Duodenal mucosa (tissue), 2 donors: ENCODE measurements around the gene ZDHHC5.
"Not testable (repeated sequence)": the region's sequence is repeated elsewhere in the genome, so short reads cannot be mapped to it uniquely, and the experiment has no call there.

Experiments used
- H3K27ac ChIP-seq: one replicate; pipeline ENCODE4 v1.7.0; 2013; ENCODE audit warnings: low read depth, low read length
- H3K27me3 ChIP-seq, 2 donors: one replicate each; pipeline ENCODE4 v1.7.0; 2013; ENCODE audit warnings: low read length in 2 of 2, control low read depth in 1 of 2; ENCODE audit not compliant: insufficient read depth in 2 of 2, control insufficient read depth in 1 of 2
- H3K36me3 ChIP-seq, 2 donors: one replicate each; pipeline ENCODE4 v1.7.0; 2013; ENCODE audit warnings: low read length in 2 of 2, control low read depth in 1 of 2; ENCODE audit not compliant: insufficient read depth in 2 of 2, control insufficient read depth in 1 of 2
- H3K4me1 ChIP-seq, 2 donors: one replicate each; pipeline ENCODE4 v1.7.0; 2013; ENCODE audit warnings: low read length in 2 of 2, control low read depth in 1 of 2; ENCODE audit not compliant: insufficient read depth in 2 of 2, control insufficient read depth in 1 of 2
- H3K4me3 ChIP-seq, 2 donors: one replicate each; pipeline ENCODE4 v1.7.0; 2013; ENCODE audit warnings: low read length in 2 of 2, low read depth in 1 of 2
- H3K9ac ChIP-seq, 2 donors: one replicate each; pipeline ENCODE4 v1.7.0; 2013; ENCODE audit warnings: low read length in 2 of 2, low read depth in 1 of 2
- H3K9me3 ChIP-seq, 2 donors: one replicate each; pipeline ENCODE4 v1.7.0; 2013; ENCODE audit warnings: low read length in 2 of 2, control low read depth in 1 of 2; ENCODE audit not compliant: control insufficient read depth in 1 of 2

The ZDHHC5 gene

DNA sequence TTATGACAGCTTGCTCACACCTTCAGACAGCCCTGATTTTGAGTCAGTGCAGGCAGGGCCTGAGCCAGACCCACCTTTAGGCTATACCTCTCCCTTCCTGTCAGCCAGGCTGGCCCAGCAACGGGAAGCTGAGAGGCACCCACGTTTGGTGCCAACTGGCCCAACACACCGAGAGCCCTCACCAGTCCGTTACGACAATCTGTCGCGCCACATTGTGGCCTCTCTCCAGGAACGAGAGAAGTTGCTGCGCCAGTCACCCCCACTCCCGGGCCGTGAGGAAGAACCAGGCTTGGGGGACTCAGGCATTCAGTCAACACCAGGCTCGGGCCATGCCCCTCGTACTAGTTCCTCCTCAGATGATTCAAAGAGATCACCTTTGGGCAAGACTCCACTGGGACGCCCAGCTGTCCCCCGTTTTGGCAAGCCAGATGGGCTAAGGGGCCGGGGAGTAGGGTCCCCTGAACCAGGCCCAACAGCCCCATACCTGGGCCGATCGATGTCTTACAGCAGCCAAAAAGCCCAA is 31.0 kb downstream of the ZDHHC5 start:
- Histone ChIP-seq H3K4me3 (no peak overlapping the region), H3K27me3 (no peaks in the 10 kb centered on the region), H3K4me1 (no peaks in the 10 kb centered on the region), H3K36me3 (peaks cover 54 to 81% of the 10 kb centered on the region in 2 donors), H3K9me3 (no peaks in the 10 kb centered on the region), H3K9ac (no peak overlapping the region), H3K27ac (no peak overlapping the region)

DNA sequence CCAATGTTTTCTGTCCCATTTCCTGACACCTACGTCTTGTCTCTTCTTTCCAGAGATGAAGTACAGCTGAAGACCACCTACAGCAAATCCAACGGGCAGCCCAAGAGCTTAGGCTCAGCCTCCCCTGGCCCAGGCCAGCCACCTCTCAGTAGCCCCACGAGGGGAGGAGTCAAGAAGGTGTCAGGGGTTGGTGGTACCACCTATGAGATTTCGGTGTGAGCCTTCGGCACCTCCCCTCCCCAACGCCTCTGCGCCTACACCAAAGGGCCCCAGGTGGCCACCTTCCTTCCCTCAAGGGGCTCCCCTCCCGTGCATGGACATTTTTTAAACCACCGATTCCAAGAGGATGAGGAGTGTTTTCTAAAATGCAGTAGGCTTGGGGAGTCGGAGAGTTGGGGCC is 31.9 kb downstream of the ZDHHC5 start:
- Histone ChIP-seq H3K27me3 (no peaks in the 10 kb centered on the region), H3K4me1 (no peaks in the 10 kb centered on the region), H3K27ac (no peak overlapping the region), H3K9ac (no peak overlapping the region), H3K36me3 (peaks cover 49 to 81% of the 10 kb centered on the region in 2 donors), H3K9me3 (no peaks in the 10 kb centered on the region), H3K4me3 (no peak overlapping the region)

DNA sequence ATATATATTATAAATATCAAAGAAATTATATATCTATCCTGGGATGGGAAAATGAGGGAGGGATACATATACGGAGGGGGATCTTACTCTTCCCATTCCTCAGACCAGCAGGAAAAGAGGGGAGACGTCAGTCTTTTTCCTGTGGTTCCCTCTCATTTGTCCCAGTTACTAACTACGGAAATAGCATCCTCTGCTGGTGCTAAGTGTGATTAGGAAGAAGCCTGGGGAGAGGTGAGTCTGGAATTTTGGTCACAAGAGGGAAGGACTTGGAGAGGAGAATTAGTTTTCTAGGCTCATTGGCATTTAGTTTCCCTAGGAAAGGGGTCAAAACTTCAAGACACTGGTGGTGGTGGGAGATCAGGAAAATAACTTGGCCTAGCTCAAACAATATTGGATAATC is 32.5 kb downstream of the ZDHHC5 start:
- Histone ChIP-seq H3K4me1 (no peaks in the 10 kb centered on the region), H3K27me3 (no peaks in the 10 kb centered on the region), H3K4me3 (no peak overlapping the region), H3K9me3 (no peaks in the 10 kb centered on the region), H3K9ac (no peak overlapping the region), H3K36me3 (peaks cover 45 to 78% of the 10 kb centered on the region in 2 donors), H3K27ac (no peak overlapping the region)

DNA sequence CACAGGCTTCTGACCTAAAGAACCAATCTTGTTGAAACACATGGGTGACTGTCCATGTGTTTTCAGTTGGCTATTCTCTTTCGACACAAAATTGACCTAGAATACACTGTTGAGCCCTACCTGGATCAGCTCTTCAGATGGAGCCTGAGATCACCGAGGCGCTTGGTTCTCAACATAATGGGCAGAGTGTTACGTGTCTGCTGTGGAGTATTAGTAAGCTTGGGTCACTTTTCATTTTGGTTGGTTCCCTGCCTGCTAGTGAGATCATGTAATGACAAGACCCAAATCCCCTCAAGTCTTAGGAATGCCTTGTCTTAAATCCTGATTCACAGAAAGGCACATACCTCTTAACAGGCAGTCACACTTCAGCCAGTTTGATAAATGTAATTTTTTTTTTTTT is 35.4 kb downstream of the ZDHHC5 start:
- peaks cover 31 to 56% of the 10 kb centered on the region in 2 donors for H3K36me3 ChIP-seq

DNA sequence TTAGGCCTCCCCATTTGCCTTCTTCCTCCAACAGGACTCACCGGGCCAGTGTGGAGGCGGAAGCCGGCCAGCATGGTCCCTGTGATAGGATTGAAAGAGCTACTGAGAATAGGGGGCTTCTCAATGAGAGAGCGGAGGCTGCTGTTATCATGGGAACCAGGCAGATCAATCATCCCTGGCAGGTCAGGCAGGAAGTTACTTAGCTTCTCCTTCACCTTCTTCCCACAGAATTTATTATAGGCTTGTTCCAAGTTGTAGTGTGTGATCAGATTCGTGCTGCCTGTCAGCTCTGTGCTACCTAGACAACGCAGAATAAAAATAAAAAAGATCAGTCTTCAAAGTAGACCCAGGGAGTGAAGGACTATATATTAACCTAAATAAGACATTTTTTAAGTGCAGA is 37.0 kb downstream of the ZDHHC5 start:
- Histone ChIP-seq H3K4me3 (no peak overlapping the region), H3K27me3 (no peaks in the 10 kb centered on the region), H3K4me1 (peaks cover 0 to 1% of the 10 kb centered on the region in 2 donors), H3K36me3 (peaks cover 16 to 40% of the 10 kb centered on the region in 2 donors), H3K9me3 (no peaks in the 10 kb centered on the region), H3K9ac (no peak overlapping the region), H3K27ac (no peak overlapping the region)

More for the DNA sequence above, 35.4 kb downstream of the ZDHHC5 start:
- Histone ChIP-seq H3K4me3 (no peak overlapping the region), H3K4me1 (no peaks in the 10 kb centered on the region), H3K27me3 (no peaks in the 10 kb centered on the region), H3K9ac (no peak overlapping the region), H3K27ac (no peak overlapping the region), H3K9me3 (no peaks in the 10 kb centered on the region)

DNA sequence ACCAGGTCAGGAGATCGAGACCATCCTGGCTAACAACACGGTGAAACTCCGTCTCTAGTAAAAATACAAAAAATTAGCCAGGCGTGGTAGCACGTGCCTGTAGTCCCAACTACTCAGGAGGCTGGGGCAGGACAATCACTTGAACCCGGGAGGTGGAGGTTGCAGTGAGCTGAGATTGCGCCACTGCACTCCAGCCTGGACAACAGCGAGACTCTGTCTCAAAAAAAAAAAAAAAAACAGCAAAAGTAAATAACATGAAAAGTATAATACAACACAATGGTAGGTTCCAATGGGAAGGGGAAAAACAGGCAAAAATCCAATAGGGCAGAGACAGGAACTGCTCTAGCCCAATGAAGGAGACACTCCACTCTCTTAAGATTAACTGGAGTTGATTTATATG is 37.5 kb downstream of the ZDHHC5 start:
- H3K36me3 ChIP-seq: peaks cover 15 to 37% of the 10 kb centered on the region in 2 donors

DNA sequence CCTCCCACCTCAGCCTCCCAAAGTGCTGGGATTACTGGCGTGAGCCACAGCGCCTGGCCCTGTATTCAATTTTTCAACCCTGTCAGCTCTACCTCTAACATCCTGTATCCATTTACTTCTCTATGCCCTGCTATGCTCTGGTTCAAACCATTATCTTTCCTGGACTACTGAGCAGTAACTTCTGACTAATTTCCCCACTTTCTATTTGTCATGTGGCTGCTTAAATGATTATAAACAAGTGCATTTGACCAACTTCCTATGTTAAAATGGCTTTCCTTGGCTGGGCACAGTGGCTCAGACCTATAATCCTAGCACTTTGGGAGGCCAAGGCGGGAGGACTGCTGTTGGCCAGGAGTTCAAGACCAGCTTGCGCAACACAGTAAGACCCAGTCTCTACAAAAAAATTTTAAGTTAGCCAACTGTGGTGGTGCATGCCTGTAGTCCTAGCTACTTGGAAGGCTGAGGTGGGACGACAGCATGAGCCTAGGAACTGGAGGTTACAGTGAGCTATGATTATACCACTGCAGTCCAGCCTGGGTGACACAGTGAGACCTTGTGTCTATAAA is 42.0 kb downstream of the ZDHHC5 start:
- Histone ChIP-seq H3K9ac (no peak overlapping the region), H3K4me3 (no peak overlapping the region), H3K4me1 (peaks cover 23 to 24% of the 10 kb centered on the region in 2 donors), H3K36me3 (peaks cover 0 to 3% of the 10 kb centered on the region in 2 donors), H3K9me3 (no peaks in the 10 kb centered on the region), H3K27ac (no peak overlapping the region), H3K27me3 (no peaks in the 10 kb centered on the region)

More for the DNA sequence above, 37.5 kb downstream of the ZDHHC5 start:
- H3K4me3 ChIP-seq, H3K27me3 ChIP-seq, H3K9me3 ChIP-seq, H3K27ac ChIP-seq, H3K4me1 ChIP-seq, H3K9ac ChIP-seq: not testable (repeated sequence)

DNA sequence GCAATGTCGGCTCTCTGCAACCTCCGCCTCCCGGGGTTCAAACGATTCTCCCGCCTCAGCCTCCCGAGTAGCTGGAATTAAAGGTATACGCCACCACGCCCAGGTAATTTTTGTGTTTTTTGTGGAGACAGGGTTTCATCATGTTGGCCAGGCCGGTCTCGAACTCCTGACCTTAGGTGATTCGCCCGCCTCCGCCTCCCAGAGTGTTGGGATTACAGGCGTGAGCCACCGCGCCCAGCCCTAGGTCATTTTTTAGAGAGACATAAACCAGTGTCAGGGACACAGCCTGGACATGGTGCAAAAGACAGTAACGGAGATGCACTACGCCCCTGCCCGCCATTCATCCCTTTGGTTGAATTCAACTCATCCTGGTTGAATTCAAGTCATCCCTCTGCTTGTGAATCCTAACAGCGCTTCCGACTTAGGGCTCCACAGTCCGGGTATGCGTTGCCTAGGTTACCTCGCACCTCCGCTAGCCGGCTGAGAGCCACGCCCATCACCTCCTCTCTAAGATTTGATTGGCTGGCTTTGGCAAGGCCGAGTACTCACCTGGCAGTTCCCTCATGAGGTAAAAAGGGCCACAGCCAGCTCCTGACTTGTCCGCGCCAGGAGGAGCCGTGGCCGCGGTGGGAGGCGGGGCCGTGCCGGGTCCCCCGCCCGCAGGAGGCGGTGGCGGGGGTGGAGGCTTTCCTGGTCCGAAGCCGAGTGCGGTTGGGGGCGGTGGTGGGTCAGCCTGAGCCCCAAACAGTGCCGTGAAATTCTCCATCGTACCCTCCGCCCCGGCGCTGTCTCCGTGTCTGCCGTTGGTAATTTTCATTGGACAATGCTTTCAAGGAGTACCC is 43.7 kb downstream of the ZDHHC5 start, which contains the start of gene MED19:
Gene MED19, minus strand, starts transcription at position 802 of the 842 bp plus-strand sequence. Its CDS starts 36 bp downstream, at position 766.
- no peaks in the 10 kb centered on the region for H3K36me3 ChIP-seq
- H3K27me3 ChIP-seq: no peaks in the 10 kb centered on the region
- H3K9me3 ChIP-seq: no peaks in the 10 kb centered on the region
- H3K27ac ChIP-seq: peak within 1 kb of the TSS; percentile 92
- H3K9ac ChIP-seq: peak within 1 kb of the TSS; percentile 88 to 97
- H3K4me1 ChIP-seq: peaks cover 23 to 26% of the 10 kb centered on the region in 2 donors
- peak within 1 kb of the TSS; percentile 96 to 98 for H3K4me3 ChIP-seq

DNA sequence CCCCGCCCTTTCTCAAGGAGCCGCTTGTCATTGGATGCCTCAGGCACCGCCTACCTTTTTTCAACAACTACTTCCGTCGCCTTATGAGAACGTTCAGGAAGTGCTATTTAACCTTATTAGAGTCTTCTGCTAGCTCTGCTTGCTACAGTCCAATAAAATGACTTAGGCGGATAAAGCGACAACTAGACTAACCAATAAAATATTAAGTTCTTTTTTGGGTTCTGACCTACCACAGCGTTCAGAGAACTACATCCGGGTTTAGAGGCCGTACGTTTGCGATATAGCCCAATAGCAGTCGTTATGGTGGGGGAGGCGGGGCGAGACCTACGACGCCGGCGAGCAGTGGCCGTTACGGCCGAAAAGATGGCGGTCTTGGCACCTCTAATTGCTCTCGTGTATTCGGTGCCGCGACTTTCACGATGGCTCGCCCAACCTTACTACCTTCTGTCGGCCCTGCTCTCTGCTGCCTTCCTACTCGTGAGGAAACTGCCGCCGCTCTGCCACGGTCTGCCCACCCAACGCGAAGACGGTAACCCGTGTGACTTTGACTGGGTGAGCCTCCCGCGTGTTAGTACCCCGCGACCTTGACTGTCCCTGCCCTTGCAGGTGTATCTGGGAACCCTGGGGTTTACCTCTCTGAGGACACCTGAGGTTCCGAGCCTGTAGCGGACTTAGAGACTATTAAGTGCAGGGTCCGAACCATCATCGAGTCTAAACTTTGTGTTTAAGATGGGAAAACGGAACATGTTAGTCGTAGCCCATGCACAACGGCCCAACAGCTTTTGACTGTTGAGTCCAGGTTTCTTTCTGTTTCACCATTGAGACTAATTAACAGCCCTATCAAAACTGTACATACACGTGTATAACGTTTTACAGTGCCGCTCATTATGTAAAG is 44.6 kb downstream of the ZDHHC5 start, which contains the start of gene TMX2:
Gene TMX2, plus strand, starts transcription at position 338 of the 895 bp plus-strand sequence. Its CDS starts 26 bp downstream, at position 364.
- Histone ChIP-seq H3K9me3 (no peaks in the 10 kb centered on the region), H3K4me3 (peak within 1 kb of the TSS; percentile 96 to 98), H3K4me1 (peaks cover 23 to 26% of the 10 kb centered on the region in 2 donors), H3K27me3 (no peaks in the 10 kb centered on the region), H3K36me3 (no peaks in the 10 kb centered on the region), H3K27ac (peak within 1 kb of the TSS; percentile 92), H3K9ac (peak within 1 kb of the TSS; percentile 88 to 97)
